ENCODE results near the gene CCDC146.
"Not testable (repeated sequence)": the region's sequence is repeated elsewhere in the genome, so short reads cannot be mapped to it uniquely, and the experiment has no call there.

The CCDC146 gene, protein sequence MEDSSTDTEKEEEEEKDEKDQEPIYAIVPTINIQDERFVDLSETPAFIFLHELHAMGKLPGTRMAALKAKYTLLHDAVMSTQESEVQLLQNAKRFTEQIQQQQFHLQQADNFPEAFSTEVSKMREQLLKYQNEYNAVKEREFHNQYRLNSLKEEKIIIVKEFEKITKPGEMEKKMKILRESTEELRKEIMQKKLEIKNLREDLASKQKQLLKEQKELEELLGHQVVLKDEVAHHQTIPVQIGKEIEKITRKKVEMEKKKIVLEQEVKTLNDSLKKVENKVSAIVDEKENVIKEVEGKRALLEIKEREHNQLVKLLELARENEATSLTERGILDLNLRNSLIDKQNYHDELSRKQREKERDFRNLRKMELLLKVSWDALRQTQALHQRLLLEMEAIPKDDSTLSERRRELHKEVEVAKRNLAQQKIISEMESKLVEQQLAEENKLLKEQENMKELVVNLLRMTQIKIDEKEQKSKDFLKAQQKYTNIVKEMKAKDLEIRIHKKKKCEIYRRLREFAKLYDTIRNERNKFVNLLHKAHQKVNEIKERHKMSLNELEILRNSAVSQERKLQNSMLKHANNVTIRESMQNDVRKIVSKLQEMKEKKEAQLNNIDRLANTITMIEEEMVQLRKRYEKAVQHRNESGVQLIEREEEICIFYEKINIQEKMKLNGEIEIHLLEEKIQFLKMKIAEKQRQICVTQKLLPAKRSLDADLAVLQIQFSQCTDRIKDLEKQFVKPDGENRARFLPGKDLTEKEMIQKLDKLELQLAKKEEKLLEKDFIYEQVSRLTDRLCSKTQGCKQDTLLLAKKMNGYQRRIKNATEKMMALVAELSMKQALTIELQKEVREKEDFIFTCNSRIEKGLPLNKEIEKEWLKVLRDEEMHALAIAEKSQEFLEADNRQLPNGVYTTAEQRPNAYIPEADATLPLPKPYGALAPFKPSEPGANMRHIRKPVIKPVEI

DNA sequence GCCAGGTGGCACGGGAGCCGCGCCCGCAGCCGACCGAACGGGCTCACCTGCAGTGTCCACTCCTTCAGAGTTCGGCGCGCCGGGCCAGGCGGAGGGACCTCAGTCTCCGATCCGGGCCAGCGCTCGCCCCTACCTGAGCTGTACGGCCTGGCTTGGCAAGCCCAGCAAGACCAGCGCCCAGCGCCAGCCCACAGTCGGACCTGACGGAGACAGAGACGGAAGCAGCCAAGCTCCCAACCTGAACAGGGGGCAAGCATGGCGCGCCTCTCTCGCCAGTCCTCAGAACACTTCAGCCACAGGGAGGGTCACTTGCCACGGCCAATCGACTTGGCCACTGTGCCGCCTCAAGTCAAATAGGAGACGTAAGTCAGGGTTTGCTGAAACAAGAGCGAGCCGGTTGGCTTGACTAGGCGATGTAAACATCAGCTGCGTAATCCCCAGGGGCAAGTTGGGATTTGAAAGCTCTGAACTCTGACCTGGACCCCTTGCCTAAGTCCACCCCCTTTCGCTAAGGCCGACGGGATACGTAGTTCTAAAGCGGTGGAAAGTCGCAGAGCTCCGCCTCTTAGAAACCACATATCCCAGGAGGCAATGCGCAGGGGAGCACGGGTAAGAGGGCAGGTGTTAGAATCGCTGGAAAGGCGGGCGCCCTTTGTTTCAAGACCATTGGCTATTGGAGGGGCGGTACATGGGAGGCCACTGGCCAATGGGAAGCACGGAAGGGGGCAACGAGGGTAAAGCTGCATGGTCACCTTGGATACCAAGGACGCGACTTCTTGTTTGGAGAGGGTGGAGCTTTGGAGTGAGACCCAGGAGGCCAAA is at the start of gene CCDC146:
TSS of gene CCDC146 (plus strand) at position 756 of the 822 bp plus-strand sequence. CDS start 45,054 bp downstream, outside the sequence.
- DNase-seq, result peak; percentile 99

DNA sequence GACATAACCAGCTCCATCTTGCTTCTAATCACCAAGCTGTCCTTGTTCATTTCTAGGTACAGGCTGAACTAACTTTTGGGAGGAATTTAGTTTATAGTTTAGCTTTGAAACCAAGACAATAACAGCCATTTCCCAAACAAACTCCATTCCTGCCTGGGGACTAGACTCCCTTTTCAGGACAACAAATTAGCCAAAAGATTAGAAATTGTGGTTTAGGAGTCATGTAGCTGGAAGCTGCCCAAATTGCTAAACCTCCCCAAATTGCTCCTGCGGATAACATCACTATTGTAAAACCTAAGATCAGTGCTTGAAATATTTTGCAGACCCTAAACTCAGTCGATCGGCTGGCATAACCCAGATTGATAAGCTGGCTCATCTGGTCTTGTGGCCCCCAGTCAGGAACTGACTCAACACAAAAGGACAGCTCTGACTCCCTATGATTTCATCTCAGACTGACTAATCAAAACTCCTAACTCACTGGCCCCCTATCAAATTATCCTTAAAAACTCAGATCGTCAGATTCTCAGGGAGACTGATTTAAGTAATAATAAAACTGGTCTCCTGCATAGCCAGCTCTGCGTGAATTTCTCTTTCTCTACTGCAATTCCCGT is 47.5 kb upstream of the CCDC146 start:
- DNase-seq, result not testable (repeated sequence)

DNA sequence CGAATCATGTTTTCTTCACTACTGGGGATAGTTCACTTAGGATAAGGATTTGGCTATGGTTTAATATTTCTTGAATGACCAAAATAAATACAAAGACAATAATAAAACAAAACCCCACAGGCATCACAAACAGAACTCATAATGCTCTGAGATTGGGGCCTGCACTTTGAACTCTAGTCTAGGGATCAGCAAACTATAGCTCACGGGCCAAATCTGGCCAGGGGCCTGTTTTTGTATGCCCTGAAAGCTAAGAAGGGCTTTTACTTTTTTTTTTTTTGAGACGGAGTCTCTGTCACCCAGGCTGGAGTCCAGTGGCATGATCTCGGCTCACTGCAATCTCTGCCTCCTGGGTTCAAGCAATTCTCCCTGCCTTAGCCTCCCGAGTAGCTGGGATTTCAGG is 45.4 kb upstream of the CCDC146 start:
- DNase-seq, result not testable (repeated sequence)

DNA sequence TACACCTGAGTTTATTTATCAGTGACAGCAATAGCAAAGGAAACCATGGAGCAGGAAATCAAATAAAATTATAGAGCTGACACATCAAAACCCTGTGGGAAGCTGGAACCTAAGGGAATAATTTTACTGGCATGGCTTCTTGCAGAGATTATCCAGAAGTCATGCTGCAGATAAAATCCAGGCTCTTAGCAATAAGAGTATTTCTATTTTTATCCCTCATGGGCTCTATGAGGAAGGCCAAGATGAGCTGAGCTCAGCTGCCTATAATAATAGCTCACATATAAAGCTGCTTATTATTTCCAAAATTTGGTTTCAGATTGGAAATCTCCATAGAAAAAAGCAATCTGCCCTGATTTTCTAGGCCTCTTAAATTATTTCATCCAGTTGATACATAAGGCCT is 43.3 kb upstream of the CCDC146 start:
- not testable (repeated sequence) for DNase-seq

DNA sequence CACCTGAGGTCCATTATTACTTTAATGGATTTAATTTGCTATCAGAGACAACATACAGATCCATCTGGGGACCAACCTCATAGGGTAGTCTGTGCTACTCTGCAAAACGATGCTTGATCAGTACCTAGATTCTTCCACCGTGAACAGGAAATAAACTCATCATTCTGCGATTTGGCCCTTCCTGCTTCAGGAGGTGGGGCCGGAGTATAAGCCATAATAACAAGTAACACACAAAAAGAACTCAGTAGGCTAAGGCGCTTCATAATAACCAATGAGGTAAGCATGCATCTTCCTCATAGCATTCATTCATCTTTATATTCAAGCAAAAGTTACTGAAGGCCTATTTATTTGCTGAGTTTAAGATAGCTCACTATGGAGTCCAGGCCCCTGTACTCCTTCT is 42.8 kb upstream of the CCDC146 start:
- DNase-seq, result not testable (repeated sequence)

DNA sequence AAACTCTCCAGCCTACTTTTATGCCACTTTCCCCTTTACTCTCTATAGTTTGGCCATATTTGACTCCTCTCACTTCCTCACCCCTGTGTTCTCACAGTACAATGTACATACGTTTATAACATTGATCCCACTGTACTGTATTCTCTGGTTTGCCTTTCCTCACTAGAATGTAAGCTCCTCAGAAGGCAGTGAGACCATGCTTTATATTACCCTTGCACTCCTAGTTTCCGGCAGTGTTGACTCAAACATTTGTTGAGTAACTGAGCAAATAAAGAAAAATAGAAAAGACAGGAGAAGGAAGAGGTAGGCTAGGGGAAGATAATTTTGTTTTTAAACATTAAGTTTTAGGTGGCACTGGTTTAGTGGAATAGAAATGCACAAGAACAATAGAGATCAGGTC is 42.2 kb upstream of the CCDC146 start:
- not testable (repeated sequence) for DNase-seq

DNA sequence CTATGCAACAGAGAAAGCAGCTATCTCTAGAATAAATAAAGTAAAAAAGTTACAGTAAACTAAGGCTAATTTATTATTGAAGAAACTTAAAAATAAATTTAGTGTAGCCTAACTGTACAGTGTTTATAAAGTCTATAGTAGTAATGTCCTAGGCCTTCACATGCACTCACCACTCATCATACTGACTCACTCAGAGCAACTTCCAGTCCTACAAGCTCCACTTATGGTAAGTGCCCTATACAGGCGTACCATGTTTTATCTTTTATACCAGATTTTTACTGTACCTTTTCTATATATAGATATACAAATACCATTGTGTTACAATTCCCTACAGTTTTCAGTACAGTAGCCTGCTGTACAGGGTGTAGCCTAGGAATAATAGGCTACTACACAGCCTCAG is 40.2 kb upstream of the CCDC146 start:
- DNase-seq, result not testable (repeated sequence)

DNA sequence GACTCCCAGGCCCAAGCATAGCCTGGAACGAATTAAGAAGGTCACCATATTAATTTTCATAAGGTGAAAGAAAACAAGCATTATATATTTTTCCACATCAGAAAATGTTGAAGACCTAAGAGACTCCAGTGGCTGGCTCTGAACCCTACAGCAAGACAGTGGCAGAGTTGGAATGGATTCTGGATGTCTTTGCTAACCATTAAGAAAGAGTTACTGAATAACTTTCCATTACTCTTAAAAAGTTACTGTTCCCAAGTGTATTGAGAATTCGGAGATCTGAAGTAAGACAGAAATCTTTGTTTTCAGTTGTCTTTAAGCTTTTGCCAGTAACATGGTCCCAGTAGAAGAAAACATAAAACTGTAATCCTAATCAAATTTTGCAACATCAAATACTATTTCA is 30.1 kb upstream of the CCDC146 start:
- not testable (repeated sequence) for DNase-seq

DNA sequence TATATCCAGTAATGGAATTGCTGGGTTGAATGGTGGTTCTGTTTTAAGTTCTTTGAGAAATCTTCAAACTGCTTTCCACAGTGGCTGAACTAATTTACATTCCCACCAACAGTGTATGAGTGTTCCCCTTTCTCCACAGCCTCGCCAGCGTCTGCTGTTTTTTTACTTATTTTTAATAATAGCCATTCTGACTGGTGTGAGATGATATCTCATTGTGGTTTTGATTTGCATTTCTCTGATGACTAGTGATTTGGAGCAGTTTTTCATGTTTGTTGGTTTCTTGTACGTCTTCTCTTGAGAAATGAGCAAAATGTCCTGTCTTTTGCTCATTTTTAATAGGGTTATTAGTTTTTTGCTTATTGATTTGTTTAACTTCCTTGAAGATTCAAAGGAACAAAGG is 21.9 kb upstream of the CCDC146 start:
- DNase-seq, result not testable (repeated sequence)

DNA sequence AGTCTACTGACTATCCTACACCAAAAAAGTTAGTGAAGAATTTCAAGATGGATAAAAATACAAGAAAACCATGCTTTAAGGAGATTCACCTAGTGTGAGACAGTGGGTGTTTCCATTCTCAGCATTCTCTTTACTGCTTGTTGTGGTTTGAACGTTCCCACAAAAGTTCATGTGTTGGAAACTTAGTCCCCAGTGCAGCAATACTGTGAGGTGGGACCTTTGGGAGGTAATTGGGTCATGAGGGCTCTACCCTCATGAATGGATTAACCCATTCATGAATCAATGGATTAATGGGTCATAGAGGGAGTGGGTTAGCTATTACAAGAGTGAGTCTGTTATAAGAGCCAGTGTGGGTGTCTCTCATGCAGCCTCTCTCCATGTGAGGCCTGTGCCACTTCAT is 21.2 kb upstream of the CCDC146 start:
- not testable (repeated sequence) for DNase-seq

DNA sequence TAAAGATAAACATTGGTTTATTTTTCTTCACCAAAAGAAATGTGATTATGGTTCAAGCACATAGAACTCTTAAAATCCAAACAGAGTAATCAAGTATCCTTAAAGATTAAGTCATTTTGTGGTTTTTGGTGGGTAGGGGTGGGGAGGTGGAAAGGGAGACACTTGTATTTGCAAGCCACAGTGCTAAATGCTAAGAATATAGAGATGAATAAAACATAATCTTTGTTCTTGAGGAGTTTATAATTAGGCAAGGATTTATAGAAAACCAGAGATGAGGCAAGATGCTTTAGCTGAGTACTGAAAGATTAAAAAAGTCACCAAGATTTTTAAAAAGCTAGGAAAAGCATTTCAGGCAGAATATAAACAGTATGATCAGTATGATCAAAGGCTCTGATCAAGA is 19.7 kb upstream of the CCDC146 start:
- not testable (repeated sequence) for DNase-seq

DNA sequence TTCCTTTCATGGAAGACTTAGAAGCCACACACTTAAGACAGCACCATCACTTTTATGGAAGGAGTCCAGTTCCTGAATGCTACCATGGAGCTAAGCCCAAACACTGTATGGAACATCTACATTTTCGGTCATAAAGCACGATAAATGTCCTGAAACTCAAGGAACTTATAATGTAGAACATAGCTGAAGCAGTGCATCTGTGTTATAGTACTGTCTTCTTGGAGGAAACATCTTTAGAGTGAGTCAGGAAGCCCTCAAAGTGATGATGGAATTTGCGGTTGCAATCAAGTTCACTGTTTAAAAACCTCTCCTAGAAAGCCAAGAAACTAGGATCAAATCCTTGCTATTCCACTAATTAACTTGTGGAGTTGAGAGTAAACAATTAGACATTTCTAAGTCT is 16.5 kb upstream of the CCDC146 start:
- not testable (repeated sequence) for DNase-seq

DNA sequence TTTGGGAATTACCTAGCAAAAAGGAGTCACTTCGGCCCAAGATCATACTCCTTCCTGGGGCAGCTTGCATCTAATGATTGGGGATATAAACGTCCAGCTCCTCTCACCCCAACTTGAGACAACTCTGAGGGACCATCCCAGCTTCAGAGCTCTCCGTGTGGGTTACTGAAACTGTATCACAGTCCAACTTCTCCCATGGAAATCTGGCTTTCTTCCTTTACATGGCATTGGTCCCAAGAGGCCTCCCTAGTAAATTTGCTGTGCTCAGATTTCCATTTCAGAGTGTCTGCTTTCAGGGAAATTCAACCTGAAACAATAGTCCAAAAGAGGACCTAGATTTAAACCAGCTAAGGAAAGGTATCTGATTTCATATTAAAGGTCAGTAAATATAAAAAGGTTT is 14.8 kb upstream of the CCDC146 start:
- DNase-seq, result not testable (repeated sequence)

DNA sequence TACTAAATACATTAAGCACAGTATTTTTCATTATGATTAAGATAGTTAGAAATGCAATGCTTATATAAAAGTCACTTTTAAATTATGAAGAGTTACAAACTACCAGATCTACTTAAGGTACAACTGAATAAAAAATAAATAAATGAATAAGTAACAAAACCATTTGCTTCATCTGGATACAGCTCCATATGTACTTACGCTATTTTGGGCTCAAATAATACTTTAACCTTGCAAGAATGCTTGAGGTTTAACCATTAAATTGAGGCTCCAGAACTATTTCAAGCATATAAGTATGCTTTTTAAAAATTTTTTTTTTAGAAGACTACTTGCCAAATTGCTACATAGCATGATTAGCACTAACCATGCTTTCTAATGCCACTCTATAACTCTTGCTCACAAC is 14.1 kb upstream of the CCDC146 start:
- not testable (repeated sequence) for DNase-seq

DNA sequence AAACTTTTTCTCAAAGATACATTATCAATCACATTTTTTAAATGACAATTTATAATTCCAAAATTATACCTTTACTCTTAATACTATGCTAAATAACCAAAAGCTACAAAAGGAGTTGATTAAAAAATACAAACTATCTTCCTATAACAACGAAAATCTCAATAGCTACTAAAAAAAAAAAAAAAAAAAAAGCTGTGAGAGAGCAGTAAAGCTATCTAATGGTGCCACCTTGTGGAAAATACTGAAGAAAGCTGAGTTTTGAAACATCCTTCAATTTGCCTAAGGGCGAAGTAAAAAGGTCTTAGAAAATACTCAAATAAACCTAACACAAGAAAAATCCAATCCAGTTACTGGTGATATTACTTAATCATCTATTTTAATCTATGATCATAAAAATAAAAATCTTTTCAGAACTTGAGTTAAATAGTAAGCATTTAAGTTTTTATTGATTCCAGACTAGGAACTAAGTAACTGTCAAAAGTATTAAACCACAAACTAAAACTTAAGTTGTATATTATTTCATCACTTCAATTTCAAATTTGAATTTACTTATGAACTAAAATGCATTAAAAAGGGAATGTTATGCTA is 9.6 kb upstream of the CCDC146 start:
- DNase-seq, result not testable (repeated sequence)

DNA sequence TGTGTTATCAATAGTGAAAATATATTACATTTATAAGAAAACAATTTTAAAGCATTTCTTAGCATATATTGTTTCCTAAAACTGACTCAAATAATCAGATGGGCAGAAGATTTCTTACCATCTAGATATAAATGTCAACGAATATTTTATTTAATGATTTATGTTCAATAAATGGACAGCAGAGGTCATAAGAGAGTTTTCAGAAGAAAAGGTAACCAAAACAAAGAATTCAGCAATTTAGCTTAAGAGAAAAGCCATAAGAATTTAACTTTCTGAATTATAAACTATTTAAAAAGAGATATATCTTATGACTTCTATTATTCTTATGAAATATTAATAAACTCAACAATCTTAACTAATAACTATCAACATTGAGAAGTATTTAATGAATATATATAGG is 3.1 kb downstream of the CCDC146 start:
- not testable (repeated sequence) for DNase-seq

DNA sequence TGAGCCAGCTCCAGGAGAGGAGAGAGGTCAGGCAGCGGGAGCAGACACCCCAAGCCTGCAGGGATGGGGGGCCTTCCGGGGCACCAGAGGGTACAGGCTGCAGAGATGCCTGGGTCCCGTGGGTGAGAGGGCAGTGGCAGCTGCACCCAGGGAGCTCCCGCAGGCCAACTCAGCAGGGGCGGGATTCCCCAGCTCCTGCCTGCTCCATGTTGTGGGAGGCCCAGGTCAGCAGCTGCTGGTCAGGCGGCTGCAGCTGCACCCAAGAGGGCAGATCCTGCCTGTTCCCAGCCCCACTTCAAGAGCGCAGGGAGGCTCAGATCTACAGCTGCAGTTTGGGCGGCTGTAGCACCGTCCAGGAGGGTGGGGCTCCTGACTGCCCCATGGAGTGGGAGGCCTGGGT is 4.6 kb downstream of the CCDC146 start:
- DNase-seq, result not testable (repeated sequence)

DNA sequence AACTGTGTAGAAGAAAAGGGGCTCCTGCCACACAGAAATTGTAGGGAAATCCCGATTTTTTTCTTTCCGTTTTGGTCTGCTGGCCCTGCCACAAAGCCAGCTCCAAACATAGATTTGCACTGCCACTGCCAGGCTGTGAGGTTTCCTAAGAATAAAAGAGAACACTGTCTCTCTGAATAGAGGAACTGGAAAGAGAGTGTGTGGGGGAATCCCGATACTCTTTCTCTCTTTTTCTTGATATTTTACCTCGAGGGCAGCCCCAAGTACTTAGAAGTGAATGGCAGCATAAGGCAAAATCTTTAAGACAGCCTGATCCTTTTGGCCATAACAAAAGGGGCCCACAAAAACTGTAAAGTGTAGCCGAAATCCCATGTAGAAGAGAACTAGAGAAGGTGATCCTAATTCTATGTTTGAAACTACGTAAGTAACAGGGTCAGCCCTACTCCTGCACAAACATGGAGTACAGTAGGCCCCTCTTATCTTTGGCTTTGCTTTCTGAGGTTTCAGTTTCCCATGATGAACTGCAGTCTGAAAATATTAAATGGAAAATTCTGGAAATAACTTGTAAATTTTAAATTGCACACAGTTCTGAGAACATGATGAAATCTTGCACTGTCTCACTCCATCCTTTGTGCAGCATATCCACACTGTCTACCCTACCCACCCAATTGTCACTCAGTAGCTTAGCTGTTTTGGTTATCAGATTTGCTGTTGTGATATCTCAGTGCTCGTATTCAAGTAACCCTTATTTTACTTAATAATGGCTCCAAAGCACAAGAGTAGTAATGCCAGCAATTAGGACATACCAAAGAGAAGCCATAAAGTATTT is 6.4 kb downstream of the CCDC146 start:
- not testable (repeated sequence) for DNase-seq

DNA sequence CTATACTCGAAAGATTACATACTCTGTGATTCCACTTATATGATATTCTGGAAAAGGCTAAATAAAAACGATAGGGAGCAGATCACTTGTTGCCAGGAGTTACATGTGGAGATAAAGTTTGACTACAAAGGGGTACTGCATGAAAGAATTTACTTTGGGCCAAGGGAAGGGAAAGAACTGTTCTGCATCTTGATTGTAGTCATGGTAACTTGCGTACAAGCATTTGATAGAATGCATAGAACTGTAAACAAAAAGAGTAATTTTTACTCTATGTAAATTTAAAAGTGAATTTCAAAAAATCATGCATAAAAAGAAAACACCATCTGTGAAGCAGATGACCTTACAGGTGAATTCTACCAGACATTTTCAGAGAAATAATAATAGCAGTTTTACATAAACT is 9.4 kb downstream of the CCDC146 start:
- not testable (repeated sequence) for DNase-seq

DNA sequence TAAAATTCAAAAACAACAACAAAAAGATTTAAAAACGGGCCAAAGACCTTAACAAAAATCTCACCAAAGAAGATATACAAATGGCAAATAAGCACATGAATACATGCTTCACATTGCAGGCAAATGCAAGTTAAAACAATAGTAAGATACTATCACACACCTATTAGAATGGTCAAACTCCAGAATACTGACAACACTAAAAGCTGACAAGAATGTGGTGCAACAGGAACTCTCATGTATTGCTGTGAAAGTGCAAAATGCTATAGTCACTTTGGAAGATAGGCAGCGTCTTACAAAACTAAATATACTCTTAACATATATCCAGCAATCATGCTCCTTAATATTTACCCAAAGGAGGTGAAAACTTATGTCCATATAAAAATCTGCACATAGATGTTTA is 16.3 kb downstream of the CCDC146 start:
- not testable (repeated sequence) for DNase-seq

DNA sequence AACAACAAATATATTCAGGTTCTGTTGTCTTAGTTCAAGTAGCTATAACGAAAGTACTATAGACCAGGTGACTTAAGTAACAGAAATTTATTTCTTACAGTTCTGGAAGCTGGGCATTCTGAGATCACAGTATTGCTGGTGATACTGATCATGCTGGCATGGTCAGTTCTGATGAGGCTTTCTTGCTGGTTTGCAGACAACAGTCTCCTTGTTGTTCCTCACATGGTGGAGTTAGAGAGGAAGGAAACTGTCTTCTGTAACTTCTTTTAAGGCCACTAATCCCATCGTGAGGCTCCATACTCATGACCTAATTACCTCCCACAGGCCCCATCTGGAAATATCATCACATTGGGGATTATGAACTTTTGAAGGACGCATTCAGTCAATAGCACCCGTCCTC is 17.9 kb downstream of the CCDC146 start:
- DNase-seq, result not testable (repeated sequence)
